GM18517 (cell line): ENCODE data around the gene CAMK2A.
"Not testable (repeated sequence)": the region's sequence is repeated elsewhere in the genome, so short reads cannot be mapped to it uniquely, and the experiment has no call there.

Experiments used
- ATAC-seq: cut with Tn5 transposase; IDR thresholded peaks from one replicate; pipeline ENCODE4 v1.9.1; 2021; ENCODE audit warnings: mild to moderate bottlenecking, moderate library complexity; ENCODE audit not compliant: unreplicated experiment

The CAMK2A gene

GRCh38 chr5:150239099-150239793, 50.3 kb downstream of the CAMK2A start:
- ATAC-seq = no peak

- no peak for ATAC-seq
These were observed 50.9 kb downstream of the CAMK2A start for GRCh38 chr5:150238646-150239045.

GRCh38 chr5:150236981-150237754, 52.4 kb downstream of the CAMK2A start:
- ATAC-seq = no peak

DNA sequence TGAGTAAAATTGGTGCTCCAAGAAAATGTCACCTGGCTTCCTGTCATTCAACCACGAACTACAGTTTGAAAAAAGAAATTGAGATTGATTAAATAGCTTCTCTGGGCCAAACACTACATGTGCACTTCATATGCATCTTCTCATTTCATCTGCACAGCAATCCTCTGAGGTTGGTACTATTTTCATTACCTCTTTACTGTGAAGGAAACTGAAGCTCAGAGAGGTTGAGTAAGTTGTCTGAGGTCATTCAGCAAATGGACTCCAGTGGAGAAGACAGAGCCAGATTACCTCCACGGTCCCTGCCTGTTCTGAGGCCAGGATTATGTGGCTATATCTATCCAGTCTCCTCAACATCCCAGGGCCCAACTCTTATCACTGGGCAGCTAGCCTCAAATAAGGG, 53.3 kb downstream of the CAMK2A start:
- no peak for ATAC-seq

DNA sequence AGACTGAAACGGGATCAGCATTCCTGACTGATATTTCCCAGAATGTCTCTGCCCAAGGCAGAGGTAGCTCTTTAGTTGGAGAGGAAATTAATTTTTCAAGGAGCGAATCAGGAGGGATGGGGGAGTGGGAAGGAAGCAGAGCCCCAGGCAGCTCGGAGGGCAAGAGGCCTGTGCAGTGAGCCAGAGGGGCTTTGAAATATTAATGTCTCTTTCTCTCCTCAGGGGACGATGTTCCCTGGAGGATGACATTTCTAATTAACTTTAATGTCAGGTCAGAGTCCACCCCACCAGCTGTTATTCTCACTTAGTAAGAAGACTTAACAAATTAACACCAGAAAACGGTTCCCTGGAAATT, 54.1 kb downstream of the CAMK2A start:
- ATAC-seq = no peak

GRCh38 chr5:150234576-150235499, 54.7 kb downstream of the CAMK2A start:
- ATAC-seq = no peak

DNA sequence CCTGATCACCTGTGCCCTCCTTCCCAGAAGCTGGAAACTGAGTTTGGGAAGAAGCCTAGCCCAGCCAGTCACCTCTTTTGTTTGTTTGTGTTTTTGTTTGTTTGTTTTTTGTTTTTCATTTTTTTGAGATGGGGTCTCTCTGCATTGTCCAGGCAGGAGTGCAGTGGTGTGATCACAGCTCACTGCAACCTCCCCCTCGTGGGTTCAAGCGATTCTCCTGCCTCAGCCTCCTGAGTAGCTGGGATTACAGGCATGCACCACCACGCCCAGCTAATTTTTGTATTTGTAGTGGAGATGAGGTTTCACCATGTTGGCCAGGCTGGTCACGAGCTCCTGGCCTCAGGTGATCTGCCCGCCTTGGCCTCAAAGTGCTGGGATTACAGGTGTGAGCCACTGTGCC, 55.9 kb downstream of the CAMK2A start:
- not testable (repeated sequence) for ATAC-seq

DNA sequence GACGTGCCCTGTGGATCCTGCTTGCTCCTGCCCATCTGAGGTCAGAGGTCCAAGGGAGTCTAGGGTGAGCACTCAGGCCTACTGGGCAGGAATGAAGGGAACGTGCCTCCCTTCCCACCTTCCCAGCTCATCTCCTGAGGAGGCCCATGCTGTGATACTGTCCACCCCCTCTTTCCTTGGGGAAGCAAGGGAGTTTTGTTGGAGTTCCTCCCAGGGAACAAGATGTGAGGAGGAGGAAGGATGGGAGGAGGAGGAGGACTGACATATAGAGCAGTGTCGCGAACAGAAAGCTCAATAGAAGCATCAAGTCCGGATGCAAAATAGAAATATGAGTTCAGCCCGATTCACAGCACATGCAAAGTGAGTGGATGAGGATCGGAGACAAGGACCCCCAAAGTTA, 58.7 kb downstream of the CAMK2A start:
- no peak for ATAC-seq

DNA sequence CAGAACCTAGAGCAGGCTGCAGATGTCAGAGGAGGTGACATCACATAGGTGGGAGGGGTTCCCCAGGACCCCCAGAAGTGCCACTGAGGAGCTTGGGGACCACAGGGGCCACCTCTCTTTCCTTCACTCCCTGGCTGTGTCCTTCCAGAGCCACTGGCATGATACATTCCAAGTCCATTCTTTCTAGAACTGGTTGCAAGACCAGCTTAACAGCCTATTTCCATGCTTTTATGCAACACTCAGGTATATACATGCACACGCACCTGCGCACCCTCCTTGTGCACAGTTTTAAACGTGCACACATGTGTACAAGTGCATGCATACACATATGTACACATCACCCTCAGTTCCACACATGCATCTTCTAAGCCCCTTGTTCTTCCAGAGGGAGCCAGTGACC, 60.0 kb downstream of the CAMK2A start:
- ATAC-seq = no peak

DNA sequence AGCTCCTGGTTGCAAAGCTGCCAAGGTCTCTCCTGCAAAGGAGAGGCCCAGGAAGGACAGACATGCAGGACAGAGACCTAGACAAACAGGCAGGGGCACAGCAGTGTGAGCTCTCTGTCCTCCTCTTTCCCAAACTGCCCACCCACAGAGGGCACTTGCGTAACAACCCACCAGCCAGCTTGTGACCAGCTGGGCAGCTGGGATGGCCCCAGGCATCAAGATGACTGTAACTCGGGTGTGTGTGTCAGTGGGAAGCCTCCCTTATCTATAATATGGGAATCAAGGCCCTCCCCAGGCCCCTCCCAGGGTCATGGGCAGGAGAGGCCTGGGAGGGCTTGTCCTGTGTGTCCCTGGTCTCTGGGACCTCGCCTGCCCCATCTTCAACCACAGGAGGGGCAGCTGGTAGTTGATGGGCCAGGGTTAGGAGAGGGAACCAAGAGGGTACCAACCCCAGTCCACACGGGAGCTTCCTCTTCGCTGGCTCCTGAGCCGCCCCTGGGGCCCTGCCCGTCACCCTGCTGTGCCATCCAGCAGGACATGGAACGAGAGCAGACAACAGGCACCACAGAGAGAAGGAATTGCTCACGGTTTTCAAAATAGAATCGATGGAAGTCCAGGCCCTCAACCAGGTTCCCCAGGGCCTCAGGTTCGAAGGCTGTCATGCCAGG, 61.8 kb downstream of the CAMK2A start:
- ATAC-seq = no peak

GRCh38 chr5:150227036-150227435, 62.5 kb downstream of the CAMK2A start:
- ATAC-seq = no peak

DNA sequence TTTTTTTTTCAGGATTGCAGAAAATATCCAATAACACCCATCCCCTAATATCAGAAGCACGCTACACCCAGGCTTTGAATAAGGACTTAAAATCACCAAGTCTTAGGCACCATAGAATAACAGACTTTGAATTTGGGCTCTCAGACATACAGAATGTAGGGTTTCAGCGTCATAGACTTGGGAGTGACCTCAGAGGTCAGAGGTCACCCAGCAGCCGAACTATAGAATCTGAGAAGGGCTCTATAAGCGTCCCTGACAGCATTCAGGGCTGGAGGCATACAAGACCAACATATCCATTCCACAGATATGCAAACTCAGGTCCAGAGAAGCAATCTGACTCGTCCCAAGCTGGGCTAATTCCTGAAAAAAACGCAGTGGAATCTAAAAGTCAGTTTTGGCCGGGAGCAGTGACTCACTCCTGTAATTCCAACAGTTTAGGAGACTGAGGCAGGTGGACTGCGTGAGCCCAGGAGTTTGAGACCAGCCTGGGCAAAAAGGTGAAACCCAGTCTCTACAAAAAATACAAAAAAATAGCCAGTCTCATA, 65.0 kb downstream of the CAMK2A start:
- no peak for ATAC-seq

GRCh38 chr5:150223474-150223873, 66.1 kb downstream of the CAMK2A start:
- no peak for ATAC-seq

- no peak for ATAC-seq
These were observed 66.7 kb downstream of the CAMK2A start for GRCh38 chr5:150222906-150223305.

GRCh38 chr5:150221471-150221870, 68.1 kb downstream of the CAMK2A start:
- no peak for ATAC-seq

- no peak for ATAC-seq
These were observed 69.7 kb downstream of the CAMK2A start for GRCh38 chr5:150219861-150220260.

- ATAC-seq = no peak
These were observed 70.4 kb downstream of the CAMK2A start for GRCh38 chr5:150219142-150219541.

- no peak for ATAC-seq
These were observed 70.9 kb downstream of the CAMK2A start for GRCh38 chr5:150218693-150219035.

GRCh38 chr5:150217873-150218692, 71.5 kb downstream of the CAMK2A start:
- peak; percentile 92 for ATAC-seq

GRCh38 chr5:150217038-150217437, 72.5 kb downstream of the CAMK2A start:
- no peak for ATAC-seq
